Measurements from ENCODE around the gene B4GALT5.
"Not testable (repeated sequence)": the region's sequence is repeated elsewhere in the genome, so short reads cannot be mapped to it uniquely, and the experiment has no call there.

B4GALT5 gene

DNA sequence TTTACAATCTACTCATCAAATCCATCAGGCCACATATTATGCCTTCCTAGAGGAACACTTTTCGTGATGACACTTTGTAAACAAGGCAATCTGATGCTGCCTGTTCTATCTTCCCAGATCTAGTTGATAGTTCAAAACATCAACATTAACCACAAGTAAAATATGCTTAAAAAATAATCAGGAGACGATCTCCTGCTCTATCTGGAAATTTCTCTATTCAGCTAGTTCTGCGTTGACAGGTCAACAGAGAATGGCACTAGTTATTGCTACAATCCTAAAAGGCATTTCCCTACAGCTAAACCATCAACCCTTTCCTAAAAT is 2.1 kb downstream of the B4GALT5 start:
- DNase-seq (ENCODE audit: low spot score): no peak
- TF ChIP-seq, protein P1, sequence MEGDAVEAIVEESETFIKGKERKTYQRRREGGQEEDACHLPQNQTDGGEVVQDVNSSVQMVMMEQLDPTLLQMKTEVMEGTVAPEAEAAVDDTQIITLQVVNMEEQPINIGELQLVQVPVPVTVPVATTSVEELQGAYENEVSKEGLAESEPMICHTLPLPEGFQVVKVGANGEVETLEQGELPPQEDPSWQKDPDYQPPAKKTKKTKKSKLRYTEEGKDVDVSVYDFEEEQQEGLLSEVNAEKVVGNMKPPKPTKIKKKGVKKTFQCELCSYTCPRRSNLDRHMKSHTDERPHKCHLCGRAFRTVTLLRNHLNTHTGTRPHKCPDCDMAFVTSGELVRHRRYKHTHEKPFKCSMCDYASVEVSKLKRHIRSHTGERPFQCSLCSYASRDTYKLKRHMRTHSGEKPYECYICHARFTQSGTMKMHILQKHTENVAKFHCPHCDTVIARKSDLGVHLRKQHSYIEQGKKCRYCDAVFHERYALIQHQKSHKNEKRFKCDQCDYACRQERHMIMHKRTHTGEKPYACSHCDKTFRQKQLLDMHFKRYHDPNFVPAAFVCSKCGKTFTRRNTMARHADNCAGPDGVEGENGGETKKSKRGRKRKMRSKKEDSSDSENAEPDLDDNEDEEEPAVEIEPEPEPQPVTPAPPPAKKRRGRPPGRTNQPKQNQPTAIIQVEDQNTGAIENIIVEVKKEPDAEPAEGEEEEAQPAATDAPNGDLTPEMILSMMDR (IDR thresholded peaks at IDR 0.05; ENCODE audit: borderline replicate concordance, control extremely low read depth, extremely low read depth, insufficient read depth, missing control alignments): no peak
- in situ Hi-C loops (cut with MboI; ENCODE audit: low sequenced_read_pairs, unreplicated experiment): no loop called here

DNA sequence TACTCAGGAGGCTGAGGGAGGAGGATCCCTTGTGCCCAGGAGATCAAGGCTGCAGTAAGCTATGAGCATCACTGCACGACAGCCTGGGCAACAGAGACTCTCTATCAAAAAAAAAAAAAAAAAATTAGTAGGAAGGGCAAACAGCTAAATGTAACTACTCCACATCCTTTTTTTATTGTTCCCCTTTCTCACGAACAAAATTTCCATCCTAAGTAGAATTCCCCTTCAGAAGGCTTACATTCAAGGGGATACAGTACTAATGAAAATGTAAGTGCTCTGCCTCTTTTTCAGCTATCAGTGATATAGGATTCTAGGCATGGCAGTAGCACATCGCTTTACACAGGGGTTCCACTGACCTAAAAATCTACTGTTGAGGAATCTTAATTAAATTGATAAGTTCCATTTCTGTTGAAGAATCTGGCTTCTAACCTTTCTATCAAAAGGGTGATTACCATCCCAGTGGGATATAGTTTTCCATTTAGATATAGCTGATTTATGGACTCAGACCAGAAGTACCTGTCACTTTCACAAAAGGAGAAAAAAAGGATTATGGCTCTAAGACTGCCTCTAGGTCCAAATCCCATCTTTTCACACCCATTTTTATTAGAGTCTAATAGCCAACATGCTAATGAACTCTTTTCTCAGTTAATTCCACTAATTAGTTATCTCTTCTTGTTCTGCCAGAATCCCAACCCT is 2.6 kb downstream of the B4GALT5 start:
- in situ Hi-C loops (cut with MboI; ENCODE audit: low sequenced_read_pairs, unreplicated experiment): no loop called here
- TF ChIP-seq, protein P1 (IDR thresholded peaks at IDR 0.05; ENCODE audit: borderline replicate concordance, control extremely low read depth, extremely low read depth, insufficient read depth, missing control alignments): no peak
- no peak for DNase-seq (ENCODE audit: low spot score)

DNA sequence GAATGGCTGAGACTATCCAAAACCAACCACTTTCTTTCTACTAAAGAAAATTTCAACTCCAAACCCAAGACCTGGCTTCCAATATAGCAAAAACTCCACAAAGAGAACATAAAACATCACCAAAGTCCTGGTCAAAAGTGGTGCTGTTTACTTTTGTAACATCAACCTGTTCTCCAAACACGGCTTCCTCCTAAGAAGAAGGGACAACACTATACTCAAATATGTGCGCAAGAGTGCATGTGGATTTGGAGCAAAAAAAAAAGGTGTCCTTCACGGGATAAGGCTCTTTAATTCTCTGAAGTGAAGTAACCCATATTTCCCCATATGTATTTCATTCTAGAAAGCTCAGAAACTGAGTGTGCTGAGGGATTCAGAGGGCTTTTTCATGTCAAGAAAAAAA is 6.6 kb downstream of the B4GALT5 start:
- TF ChIP-seq, protein P1 (IDR thresholded peaks at IDR 0.05; ENCODE audit: borderline replicate concordance, control extremely low read depth, extremely low read depth, insufficient read depth, missing control alignments): no peak
- no peak for DNase-seq (ENCODE audit: low spot score)
- in situ Hi-C loops (cut with MboI; ENCODE audit: low sequenced_read_pairs, unreplicated experiment): no loop called here

DNA sequence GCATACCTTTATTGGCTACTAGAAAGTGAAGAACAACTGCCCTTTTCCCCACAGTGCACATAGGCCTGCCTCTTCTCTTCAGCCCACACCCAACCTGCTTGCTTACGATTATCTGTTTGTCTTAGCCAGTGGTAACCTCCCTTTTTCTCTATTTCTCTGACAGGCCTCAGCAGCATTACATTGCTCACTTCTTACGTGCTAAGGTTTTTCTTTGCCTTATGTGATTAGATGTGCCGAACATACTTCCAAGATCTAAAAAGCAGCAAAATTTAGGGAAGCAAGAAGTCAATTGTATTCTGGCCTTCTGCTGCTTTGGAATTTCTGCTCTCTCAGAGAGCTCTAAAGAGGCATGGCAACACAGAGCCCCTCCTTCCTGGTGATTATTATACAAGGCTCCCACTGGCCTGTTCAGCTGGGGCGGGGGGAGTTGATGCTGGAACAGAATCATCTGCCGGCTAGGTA is 7.0 kb downstream of the B4GALT5 start:
- in situ Hi-C loops (cut with MboI; ENCODE audit: low sequenced_read_pairs, unreplicated experiment): no loop called here
- TF ChIP-seq, protein P1 (IDR thresholded peaks at IDR 0.05; ENCODE audit: borderline replicate concordance, control extremely low read depth, extremely low read depth, insufficient read depth, missing control alignments): no peak
- DNase-seq (ENCODE audit: low spot score): no peak

DNA sequence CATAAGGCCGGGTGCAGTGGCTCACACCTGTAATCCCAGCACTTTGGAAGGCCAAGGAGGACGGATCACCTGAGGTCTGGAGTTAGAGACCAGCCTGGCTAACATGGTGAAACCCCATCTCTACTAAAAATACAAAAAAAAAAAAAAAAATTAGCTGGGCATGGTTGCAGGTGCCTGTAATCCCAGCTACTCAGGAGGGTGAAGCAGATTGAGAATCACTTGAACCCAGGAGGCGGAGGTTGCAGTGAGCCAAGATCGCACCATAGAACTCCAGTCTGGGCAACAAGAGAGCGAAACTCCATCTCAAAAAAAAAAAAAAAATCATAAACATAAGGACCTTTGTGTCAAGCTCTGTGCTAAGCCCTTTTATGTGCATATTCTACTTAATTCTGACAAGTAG is 7.8 kb downstream of the B4GALT5 start:
- DNase-seq (ENCODE audit: low spot score); in situ Hi-C loops (cut with MboI; ENCODE audit: low sequenced_read_pairs, unreplicated experiment): not testable (repeated sequence)

DNA sequence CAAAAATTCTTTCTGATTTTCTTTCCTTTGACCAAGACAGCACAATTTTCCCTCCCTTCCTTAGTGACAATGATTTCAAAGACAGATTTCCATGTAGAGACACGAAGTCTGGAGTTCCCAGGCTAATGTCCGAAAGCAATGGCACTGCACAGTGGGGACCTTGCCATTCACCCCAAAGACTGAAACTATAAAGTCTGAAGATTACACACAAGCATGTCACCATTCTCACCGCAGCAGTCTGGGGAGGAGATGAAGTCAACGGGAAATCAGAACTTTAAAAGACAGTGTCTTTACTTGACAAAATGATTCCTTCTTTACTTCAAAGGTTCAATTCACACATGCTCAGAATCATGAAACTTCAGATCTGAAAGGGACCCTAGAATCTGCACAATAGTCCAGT is 8.3 kb downstream of the B4GALT5 start:
- DNase-seq (ENCODE audit: low spot score): peak; percentile 71
- in situ Hi-C loops (cut with MboI; ENCODE audit: low sequenced_read_pairs, unreplicated experiment): no loop called here
- TF ChIP-seq, protein P1 (IDR thresholded peaks at IDR 0.05; ENCODE audit: borderline replicate concordance, control extremely low read depth, extremely low read depth, insufficient read depth, missing control alignments): no peak

DNA sequence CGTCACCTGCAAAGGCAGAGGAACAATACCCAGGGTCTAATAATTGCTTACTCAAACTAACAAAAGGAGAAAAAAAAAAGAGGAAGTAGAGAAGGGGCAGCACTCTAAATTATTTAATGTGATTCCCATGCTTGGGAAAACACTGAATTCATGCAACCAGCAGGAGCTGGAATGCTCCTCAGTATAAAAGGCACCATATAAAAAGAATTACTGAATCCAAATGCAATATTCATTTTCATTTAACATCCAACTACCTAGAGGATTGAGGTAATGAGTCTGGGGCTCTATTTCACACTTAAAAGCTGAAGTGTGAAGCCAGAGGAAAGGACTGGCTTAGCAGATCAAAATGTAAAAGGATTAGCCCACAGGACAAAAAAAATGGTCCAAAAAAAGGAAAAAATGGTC is 8.7 kb downstream of the B4GALT5 start:
- DNase-seq (ENCODE audit: low spot score): peak; percentile 52
- in situ Hi-C loops (cut with MboI; ENCODE audit: low sequenced_read_pairs, unreplicated experiment): no loop called here
- TF ChIP-seq, protein P1 (IDR thresholded peaks at IDR 0.05; ENCODE audit: borderline replicate concordance, control extremely low read depth, extremely low read depth, insufficient read depth, missing control alignments): no peak
